ENCODE measurements around the gene MCAT.
"Not testable (repeated sequence)": the region's sequence is repeated elsewhere in the genome, so short reads cannot be mapped to it uniquely, and the experiment has no call there.

MCAT gene

GRCh38 chr22:43118024-43118849 is 25.0 kb downstream of the MCAT start:
- no peak for DNase-seq

GRCh38 chr22:43116932-43117331 is 26.3 kb downstream of the MCAT start:
- DNase-seq, result no peak

GRCh38 chr22:43114958-43115357 is 28.2 kb downstream of the MCAT start:
- peak; percentile 87 for DNase-seq

- peak; percentile 85 for DNase-seq
Observed at GRCh38 chr22:43113526-43114251, 29.5 kb downstream of the MCAT start.

- peak; percentile 81 for DNase-seq
Observed at GRCh38 chr22:43110927-43111623, 32.1 kb downstream of the MCAT start.

GRCh38 chr22:43110444-43110926 is 32.7 kb downstream of the MCAT start, which contains the start of gene BIK:
TSS of gene BIK (plus strand) at chr22:43110750. CDS start at chr22:43124023, 13,273 bp downstream.
- DNase-seq, result peak; percentile 75

GRCh38 chr22:43109921-43110443 is 33.2 kb downstream of the MCAT start:
- peak; percentile 56 for DNase-seq

- no peak for DNase-seq
Observed at GRCh38 chr22:43109511-43109910, 33.7 kb downstream of the MCAT start.

GRCh38 chr22:43106302-43106701 is 36.9 kb downstream of the MCAT start:
- DNase-seq, result no peak

- DNase-seq, result not testable (repeated sequence)
Observed at GRCh38 chr22:43104950-43105349, 38.2 kb downstream of the MCAT start.

- peak; percentile 81 for DNase-seq
Observed at GRCh38 chr22:43104056-43104625, 39.1 kb downstream of the MCAT start.

- DNase-seq, result no peak
Observed at GRCh38 chr22:43101306-43101705, 41.9 kb downstream of the MCAT start.

- DNase-seq, result no peak
Observed at GRCh38 chr22:43100225-43100624, 43.0 kb downstream of the MCAT start.

- DNase-seq, result no peak
Observed at GRCh38 chr22:43099095-43099494, 44.1 kb downstream of the MCAT start.

GRCh38 chr22:43098356-43098755 is 44.8 kb downstream of the MCAT start:
- no peak for DNase-seq

GRCh38 chr22:43096420-43096819 is 46.8 kb downstream of the MCAT start:
- no peak for DNase-seq

GRCh38 chr22:43094551-43094950 is 48.6 kb downstream of the MCAT start:
- DNase-seq, result no peak

GRCh38 chr22:43094085-43094484 is 49.1 kb downstream of the MCAT start:
- DNase-seq, result peak; percentile 52

- DNase-seq, result no peak
Observed at GRCh38 chr22:43092085-43092484, 51.1 kb downstream of the MCAT start.

- DNase-seq, result peak; percentile 86
Observed at GRCh38 chr22:43090130-43090789, 52.9 kb downstream of the MCAT start.

- peak; percentile 94 for DNase-seq
Observed at GRCh38 chr22:43088984-43089717, 54.0 kb downstream of the MCAT start, which contains the start of gene TTLL1. TSS of gene TTLL1 (minus strand) at chr22:43089391. CDS start at chr22:43075586, 13,805 bp downstream.
